Measurements from ENCODE around the gene SH2B2.

GRCh38 chr7:102284399-102284798 lies 2.3 kb upstream of the SH2B2 start:
- TF ChIP-seq EZH2 (IDR thresholded peaks at IDR 0.05) (no peak), POLR2AphosphoS5 (IDR thresholded peaks at IDR 0.05; ENCODE audit: borderline replicate concordance, low read depth, low read length) (no peak)

Measured in SK-N-MC (cell line).